ENCODE measurements around the gene PEX26.
"Not testable (repeated sequence)": the region's sequence is repeated elsewhere in the genome, so short reads cannot be mapped to it uniquely, and the experiment has no call there.

PEX26 gene

DNA sequence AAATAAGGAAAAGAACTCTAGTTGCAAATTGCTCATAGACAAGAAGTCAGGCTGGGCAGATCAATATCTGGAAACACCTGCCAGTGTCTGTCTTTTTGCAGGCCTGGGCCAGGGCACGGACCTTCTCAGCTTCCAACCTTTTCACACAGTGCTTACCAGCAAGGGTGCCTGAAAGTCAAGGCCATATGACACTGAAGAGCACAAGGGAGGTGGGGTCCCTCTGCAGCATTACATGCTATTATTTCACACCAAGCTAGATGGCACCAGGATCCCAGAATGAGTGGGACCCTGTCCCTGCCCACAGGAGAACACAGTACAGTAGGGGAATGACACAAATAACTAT, 5.9 kb upstream of the PEX26 start:
- DNase-seq: no peak

DNA sequence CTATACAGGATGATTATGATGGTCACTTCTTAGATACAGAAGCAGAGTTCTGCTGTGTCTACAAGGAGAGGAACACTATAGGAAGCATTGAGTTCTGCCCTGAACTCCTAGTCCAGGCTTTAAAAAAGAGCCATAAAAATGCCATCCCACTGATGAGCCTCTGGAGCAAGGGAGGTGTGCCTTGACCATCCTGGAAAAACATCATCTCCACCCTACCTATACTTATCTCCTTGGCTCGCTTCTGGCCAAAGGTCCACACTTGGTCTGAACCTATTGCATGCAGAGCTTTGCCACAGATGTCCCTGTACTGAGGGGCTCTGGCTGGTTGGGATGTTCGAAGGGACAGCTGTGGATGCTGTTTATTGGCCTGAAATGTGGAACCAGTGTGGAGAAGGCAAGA, 4.3 kb upstream of the PEX26 start:
- DNase-seq: no peak

DNA sequence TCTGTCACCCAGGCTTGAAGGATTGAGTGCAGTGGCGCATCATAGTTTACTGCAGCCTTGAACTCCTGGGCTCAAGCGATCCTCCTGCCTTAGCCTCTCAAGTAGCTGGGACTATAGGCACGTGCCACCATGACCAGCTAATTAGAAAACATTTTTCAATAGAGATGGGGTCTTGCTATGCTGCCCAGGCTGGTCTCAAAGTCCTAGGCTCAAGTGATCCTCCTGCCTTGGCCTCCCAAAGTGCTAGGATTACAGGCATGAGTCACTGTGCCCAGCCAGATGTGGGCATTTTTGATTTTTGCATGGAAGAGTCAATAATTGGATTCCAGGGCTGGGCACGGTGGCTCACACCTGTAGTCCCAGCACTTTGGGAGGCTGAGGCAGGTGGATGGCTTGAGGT, 3.9 kb upstream of the PEX26 start:
- DNase-seq: not testable (repeated sequence)

DNA sequence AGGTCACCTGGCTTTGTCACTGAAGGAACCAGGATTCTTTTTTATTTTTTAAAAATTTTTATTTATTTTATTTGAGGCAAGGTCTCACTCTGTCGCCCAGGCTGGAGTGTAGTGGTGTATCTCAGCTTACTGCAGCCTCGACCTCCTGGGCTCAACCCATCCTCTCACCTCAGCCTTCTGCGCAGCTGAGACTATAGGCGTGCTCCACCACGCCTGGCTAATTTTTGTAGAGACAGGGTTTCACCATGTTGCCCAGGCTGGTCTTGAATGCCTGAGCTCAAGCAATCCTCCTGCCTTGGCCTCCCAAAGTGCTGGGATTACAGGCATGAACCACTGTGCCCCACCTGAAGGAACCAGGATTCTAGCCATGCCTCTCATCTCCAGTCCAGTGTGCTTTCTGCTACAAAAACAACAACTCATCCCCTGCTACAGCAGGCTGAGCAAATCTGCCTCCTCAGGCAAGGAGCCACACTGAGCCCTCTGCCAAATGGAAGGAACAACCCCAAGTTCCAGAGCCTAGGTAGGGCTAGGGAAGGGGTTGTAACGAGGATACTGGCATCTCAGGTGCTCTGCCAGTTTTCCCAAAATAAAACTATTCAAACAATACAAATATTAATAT, 2.6 kb upstream of the PEX26 start:
- no peak for DNase-seq

DNA sequence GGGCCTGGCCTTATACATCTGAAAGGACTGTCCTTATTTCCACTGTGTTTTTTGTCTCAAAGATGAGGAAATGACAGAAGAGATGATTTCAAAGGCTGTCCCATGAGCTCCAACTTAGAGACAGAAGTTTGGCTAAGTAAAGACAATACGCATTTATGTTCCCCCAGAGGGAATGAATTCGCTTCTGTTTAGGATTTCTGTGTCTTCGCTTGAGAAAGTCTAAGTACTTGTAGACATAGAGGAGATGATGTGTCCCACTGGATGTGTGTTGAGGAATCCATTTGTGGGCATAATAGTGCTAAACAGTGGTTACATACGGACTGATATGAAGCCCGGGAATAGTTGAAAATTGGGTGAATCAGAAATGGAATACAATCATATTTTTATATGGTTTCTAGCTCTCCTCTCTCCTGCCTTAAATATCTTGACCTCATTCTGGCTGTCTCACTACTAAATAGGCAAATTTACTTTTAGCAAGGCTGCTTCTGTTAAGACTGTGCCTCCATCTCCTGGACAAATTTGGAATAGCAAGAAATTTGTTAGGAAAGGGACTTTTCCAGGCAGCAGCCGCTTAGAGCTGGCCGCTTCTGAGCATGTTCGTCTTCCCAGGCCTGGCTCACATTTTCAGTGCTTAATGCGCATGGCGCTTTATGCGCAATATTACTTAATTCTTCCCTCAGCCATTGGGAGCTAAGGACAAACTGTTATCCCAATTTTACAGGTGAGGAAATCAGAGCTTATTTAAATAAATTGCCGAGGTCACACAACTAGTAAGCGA, 1.9 kb upstream of the PEX26 start:
- DNase-seq: peak; percentile 74 to 98

DNA sequence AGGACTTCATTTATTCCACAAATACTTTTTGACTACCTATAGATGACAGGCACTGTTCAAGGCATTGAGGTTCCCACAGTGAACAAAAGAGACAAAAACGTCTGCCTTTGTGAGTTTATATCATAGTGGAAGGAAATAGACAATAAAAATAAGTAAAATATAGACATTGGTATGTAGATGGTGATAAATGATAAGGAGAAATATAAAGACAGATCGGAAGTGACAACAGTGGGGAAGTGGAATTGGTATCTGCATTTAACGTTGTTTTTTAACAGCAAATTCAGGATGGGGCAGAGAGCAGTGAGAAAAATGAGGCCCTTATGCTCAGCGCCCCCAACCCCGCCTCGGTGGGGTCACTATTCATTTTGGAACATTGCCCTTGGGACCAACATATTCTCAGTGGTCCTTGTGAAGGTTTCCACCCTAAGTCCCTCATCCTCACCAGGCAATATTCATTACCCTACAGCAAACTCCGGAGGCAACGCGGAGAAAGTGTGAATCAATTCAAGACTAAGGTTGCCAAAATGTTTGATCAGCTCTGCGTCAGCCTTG, 627 bp upstream of the PEX26 start:
- DNase-seq: no peak

DNA sequence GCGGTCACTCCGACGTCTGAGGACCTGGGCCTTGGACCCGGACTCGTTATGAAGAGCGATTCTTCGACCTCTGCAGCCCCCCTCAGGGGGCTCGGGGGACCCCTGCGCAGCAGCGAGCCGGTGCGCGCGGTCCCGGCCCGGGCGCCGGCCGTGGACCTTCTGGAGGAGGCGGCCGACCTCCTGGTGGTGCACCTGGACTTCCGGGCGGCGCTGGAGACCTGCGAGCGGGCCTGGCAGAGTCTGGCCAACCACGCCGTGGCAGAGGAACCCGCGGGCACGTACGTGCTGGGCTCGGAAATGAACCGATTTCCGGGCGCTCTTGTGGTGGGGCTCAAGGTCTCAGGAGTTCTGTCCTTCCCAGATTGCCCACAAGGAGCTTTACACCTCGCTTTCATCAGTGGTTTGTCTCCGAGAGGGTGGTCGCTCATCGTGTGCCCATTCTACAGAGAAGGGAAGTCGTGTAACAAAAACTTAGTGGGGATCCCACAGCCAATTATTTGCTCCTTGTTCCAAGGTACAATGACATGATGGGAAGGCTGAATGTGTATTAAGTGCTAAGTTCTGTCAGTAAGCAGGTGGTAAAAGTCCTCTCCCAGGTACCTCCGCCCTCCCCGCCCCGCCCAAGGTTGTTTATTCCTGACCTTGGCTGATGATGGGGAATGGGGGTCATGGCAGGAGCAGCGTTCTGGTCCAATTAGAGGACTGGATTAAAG, 695 bp downstream of the PEX26 start:
- DNase-seq: peak in 1 of 2 donors; percentile 23

DNA sequence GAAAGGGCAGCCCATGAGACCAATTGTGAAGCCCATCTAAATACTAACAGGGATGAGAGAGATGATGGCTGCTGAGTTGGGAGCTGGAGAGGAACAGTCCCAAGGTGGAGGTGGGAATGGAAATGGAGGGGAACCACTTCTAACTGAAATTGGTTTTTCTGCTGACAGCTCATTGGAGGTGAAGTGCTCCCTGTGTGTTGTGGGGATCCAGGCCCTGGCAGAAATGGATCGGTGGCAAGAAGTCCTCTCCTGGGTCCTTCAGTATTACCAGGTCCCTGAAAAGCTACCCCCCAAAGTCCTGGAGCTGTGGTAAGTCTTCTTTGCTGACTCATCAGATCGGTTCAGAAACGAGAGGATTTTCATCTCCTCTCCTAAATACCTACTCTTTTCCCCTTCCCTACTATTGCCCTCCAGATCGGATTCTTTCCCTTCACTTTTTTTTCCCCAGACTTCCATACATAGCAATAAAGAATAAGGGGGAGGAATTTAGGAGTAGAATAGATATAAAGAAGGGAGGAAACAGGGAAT, 2.0 kb downstream of the PEX26 start:
- no peak for DNase-seq

DNA sequence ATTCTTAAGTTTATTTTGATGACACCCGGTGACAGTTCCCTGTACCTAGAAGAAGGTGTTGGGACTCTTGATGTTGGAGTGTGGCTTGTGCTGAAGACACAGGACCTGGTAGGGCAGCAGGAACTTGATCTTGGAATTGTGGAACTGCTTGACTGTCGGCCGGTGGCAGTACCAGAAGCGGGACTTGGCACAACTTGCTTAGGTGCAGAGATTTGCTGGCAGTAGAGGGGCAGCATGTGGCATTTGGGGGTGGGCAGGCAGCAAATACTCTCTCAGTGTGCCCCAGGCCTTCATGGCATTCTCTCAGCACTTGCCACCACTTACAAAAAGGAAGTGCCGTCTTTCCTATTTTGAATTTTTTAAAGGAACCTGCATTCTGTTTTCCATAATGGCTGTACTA, 3.6 kb downstream of the PEX26 start:
- no peak for DNase-seq

DNA sequence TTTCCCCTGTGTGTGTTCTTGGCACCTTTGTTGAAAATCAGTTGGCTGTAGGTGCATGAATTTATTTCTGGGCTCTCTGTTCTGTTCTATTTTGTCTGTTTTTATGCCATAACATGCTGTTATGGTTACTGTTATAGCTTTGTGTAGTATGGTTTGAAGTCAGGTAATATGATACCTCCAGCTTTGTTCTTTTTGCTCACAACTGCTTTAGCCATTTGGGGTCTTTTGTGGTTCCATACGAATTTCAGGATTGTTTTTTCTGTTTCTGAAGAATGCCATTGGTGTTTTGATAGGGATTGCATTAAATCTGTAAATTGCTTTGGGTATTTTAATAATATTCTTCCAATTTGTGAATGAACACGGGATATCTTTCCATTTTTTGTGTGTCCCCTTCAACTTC, 4.7 kb downstream of the PEX26 start:
- DNase-seq: no peak

DNA sequence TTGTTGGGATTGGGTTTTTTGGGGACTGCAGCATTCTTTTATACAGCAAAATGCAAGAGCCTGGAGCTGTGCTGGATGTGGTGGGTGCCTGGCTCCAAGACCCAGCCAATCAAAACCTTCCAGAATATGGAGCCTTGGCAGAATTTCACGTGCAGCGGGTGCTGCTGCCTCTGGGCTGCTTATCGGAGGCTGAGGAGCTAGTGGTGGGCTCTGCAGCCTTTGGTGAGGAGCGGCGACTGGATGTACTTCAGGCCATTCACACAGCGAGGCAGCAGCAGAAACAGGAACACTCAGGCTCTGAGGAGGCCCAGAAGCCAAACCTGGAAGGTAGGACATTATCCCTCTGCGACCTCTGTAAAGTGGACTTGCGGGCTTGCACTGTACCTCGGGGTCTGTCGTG, 5.6 kb downstream of the PEX26 start:
- no peak for DNase-seq

DNA sequence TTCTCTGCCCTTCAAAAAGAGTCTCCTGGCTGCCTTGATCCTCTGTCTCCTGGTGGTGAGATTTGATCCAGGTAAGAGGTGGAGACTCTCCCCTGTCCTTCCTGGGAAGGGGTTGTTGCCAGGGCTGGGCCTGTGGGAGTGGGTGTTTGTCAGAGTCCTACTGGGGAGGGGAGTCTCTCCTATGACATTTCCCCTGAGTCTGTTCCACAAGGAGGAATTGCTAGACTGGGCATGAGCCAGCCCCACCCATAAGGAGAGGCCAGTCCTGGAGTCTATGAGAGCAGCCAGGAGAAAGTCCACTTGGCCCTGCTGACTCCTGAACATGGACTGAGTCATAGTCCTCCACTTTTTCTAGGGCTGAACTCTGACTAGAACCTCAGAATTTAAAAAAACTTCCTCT, 7.4 kb downstream of the PEX26 start:
- no peak for DNase-seq

DNA sequence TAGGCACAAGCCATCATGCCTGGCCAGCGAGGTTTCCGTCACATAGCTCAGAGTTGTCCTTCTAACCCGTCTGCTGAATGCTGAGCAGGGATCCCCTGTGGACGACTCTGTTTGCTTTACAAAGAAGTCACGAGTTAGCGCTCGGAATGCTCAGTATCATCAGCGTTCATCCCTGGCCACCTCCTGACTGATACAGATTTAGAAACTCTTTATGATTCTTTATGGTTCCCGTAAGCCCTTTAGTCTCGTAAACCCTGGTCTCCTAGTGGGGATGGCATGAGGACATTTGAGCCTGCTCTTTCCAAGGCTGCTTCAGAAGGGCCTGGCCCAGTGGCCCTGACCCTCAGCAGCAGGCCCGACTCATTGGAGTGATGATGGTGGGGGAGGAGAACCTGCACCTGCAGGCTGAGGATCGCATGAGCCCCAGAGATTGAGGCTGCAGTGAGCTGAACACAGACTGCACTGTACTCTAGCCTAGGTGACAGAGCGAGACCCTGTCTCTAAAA, 9.6 kb downstream of the PEX26 start:
- no peak for DNase-seq

DNA sequence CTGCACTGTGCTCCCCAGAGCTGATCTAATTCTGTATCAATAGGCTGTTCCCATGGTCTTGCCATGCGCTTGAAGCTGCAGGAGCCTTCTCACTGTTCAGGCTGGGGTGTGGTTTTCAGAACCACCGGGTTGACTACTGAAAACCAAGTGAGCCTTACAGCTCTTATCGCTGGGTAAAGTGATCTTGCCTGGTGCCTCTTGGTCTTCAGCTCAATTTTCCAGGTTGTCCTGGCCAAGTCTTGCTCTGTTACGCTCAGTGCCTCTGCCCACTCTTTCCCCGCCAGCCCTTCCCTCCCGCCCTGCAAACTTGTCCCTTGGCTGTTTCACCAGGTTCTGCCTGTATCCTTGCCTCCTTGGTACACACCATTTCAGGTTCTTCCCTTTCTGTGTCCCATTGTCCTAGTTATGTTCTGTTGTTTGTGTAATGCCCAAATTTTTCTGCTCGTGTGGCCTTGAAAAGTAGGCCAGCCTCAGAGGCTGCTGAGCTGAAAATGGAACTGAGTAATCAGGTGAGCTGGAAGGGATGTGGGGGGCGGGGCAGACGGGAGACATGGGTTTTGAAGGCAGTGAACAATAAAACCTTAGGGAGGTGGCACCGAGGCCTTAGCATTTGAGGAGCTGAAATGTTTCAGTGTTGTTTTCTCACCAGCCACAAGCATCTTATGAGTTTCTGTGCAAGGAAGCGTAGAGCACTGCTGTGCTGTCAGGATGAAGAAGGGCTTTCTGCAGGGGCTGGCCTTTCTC, 11.2 kb downstream of the PEX26 start:
- no peak for DNase-seq

DNA sequence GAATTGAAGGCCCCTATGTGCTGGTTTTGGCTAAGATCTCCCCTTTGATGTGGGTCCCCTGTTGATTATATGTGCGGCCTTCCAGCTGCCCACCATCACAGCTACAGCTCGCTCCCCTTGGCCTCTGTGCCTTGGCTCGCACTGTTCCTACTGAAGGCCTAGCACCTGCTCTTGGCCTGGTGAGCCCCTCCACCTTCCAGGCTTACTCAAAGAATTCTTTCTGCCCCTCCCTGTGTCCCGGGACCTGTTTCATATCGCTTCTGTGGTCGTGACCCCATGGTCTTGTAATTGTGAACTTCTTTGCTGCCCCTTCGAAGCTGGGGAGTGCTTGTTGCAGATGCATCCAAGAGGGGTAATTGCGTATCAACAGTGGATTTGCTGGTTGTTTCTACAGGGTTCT, 12.5 kb downstream of the PEX26 start:
- no peak for DNase-seq

DNA sequence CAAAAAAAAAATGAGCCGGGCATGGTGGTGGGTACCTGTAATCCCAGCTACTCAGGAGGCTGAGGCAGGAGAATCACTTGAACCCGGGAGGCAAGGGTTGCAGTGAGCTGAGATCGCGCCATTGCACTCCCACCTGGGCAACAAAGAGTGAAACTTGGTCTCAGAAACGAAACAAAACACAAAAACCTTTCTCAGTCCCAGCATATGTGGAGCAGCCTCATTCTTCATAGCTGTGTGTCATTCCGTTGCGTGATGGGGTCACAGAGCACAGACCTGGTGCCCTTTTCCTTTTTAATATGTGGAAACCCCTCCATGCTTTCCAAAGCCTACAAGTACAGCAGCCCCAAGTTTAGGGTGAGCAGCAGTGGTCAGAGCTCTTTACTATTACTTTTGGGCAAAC, 13.7 kb downstream of the PEX26 start:
- DNase-seq: no peak

DNA sequence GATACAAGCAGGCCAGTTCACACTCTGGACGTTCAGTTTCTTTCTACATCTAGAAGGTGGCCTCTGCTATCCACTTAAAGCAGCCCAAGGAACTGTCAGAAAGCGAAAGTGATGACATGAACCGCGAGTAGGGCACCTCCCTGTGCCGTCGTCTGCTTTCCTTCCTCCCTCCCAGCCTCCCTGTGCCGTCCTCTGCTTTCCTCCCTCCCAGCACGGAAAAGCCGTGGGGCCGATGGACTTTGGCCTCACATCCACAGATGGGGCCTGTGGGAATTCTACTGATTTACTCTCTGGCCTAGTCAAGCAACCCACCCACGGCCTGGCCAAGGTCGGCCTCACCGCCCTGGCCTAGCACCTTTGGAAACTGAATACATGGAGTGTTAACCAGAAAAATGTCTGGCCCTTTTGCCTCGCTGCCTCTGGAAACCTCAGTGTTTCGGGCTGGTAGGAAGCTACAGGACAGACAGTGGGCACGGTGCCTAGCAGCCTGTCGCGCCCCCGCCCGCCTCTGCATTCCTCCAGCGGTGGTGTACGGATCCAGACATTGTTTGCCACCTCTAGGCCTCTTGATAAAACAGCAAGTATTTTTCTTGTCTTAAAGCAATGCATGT, 14.2 kb downstream of the PEX26 start:
- DNase-seq: no peak

DNA sequence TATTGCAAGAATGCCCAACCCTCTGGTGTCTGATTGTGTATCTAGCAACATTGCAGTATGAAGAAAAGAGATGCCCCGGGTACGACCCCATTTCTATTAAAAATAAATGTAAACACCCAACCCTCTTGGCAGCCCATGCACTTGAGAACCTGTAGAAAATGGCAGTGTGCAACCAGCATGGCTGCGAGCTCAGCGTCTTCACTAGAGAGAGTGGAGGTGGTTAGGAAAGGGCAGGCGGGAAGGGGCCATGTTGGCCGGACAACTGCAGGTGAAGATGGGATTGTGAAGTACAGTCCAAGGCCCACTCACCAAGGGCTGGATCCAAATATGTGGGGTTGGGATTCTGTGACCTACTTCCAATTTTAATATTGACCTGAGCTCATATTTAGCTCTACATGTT, 15.9 kb downstream of the PEX26 start:
- DNase-seq: no peak

DNA sequence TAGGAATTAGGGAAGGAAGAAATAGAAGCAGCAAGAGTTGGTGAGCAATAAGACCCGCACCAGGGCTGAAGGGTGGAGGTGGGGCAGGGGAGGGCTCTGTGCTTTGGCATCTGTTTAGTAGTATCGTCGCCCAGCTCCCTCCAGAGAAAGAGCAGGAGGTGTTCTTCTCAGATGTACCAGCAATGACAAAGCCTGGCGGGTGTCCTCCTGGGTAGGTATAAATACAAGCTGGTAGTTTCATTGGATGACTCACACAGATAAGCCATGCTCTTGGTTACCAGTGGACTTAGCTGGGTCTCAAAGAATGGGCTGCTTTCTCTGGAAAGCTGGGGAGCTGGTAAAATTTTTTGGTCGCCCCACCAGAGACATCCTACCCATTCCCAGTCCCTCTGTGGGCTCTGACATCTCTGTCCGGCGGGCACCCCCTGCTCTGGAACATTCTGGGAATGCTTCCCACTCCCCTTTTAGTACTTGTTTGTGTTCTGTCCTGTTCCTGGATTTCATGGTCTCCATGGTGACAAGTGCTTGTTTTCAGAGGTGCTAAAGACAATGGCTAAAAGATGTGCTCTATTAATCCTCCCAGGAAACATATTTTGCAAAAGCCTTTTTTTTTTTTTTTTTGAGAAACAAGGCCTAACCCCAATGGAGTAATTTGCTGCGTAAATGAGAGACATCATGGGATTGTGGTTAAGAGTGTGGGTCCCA, 17.5 kb downstream of the PEX26 start:
- DNase-seq: no peak

DNA sequence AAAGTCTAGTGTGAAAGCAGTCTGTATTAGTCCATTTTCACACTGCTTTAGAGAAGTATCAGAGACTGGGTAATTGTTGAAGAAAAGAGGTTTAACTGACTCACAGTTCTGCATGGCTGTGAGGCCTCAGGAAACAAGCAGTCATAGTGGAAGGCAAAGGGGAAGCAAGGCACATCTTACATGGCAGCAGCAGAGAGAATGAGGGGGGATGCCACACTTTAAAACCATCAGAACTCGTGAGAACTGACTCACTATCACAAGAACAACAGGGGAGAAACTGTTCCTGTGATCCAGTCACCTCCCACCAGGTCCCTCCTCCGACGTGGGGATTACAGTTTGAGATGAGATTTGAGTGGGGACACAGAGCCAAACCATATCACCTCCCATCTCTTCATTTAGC, 19.0 kb downstream of the PEX26 start:
- DNase-seq: peak in 1 of 2 donors; percentile 42

DNA sequence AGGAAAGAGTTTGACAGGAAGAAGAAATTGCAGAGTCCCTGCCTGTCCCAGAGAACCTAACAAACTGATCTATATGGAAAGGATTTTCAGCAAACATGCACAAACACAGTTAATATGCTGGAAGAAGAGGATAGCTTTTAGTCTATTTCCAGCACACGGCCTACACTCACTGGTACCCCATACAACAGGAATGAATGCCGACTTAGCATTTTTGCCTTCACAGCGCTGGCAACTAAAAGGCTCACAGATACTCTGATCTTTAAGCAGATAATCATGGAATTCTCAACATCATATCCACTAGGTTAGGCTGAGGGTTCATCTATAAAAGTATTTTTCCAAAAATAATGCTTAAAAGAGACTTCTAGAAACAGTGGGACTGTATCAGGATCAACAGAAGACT, 23.0 kb downstream of the PEX26 start:
- DNase-seq: no peak

DNA sequence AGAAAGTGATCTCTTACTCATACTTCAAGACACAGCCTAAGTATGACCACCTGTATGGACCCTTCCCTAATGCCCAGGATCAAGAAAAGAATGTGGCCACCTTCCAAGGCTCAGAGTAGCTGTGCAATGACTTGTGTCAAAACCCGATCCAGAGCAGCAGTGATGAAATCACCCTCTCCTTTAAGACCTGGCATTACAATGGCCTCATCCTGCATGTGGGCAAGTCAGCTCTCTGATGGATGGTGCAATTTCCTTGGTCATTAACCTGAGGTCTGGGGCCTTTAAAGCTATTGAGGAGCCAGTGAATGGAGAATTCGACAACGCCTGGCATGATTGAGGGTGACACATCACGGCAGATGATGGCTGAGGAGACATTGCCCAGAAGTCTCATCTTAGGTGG, 23.7 kb downstream of the PEX26 start:
- no peak for DNase-seq
